NCI-H1436 (cell line): Measurements from ENCODE around the gene PIGS.
"Not testable (repeated sequence)": the region's sequence is repeated elsewhere in the genome, so short reads cannot be mapped to it uniquely, and the experiment has no call there.

Experiments used
- DNase-seq: peaks from one replicate; lab custom pipeline; 2025; lab: John Stamatoyannopoulos, UW

Gene PIGS

GRCh38 chr17:28578246-28579195 is 7.2 kb upstream of the PIGS start:
- DNase-seq, result no peak

GRCh38 chr17:28577466-28577824 is 6.1 kb upstream of the PIGS start:
- no peak for DNase-seq

DNA sequence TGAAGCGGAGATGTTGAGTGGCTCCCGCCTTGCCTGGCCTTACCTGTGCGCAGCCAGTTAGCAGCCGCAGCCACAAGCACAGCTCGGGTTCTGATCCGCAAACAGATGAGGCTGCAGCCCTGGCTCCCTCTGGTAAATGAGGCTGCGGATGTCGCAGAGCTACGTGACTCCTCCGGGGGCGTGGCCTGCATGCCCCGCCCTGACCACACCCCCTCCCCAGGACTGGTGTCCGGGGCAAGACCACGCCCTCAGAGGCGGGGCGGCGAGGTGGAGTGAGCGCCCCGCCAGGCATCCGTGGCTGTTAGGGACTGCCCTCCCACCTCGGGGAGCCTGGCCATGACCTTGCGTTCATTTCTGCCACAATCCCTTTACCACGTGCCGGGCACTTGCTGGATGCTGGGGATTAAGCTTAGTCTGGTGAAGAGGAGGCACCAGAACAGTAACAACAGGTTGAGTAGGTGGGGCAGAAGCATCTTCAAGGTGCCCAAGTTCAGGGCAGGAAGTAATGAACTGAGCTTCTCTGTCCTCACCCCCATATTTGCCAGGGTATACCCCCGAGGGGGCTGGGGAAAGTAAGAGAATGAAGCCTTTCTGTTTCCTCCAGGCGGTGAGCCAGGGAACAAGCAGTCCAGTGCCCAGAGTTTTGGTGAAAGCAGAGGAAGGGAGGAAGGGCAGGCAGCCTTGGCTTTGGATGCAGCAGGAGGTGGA is 5.6 kb upstream of the PIGS start, which contains the start of gene ALDOC:
ALDOC (minus strand) TSS at position 138 of the 708 bp plus-strand sequence. CDS start 1,363 bp downstream, outside the sequence.
- peak; percentile 99 for DNase-seq

- DNase-seq, result not testable (repeated sequence)
Measured at GRCh38 chr17:28576016-28576415, 4.7 kb upstream of the PIGS start.

GRCh38 chr17:28575126-28575795 is 3.9 kb upstream of the PIGS start:
- DNase-seq, result no peak

DNA sequence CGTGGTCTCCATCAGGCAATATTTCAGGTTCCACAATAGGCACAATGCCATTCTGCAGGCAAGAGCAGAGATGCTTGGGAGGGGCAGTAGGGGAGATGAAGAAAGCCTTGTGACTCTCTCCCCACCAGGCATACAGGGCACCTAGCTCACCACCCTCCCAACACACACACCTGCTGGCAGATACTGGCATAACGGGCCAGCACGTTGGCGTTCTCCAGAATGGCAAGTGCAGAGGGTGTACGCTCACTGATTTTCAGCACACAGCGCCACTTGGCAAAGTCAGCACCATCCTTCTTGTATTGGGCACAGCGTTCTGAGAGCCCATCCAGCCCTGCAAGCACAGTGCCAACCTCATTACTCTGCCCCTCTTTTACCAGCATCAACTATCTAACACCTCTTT is 3.2 kb upstream of the PIGS start:
- peak; percentile 14 for DNase-seq

- DNase-seq, result no peak
Measured at GRCh38 chr17:28573966-28574480, 2.7 kb upstream of the PIGS start.

DNA sequence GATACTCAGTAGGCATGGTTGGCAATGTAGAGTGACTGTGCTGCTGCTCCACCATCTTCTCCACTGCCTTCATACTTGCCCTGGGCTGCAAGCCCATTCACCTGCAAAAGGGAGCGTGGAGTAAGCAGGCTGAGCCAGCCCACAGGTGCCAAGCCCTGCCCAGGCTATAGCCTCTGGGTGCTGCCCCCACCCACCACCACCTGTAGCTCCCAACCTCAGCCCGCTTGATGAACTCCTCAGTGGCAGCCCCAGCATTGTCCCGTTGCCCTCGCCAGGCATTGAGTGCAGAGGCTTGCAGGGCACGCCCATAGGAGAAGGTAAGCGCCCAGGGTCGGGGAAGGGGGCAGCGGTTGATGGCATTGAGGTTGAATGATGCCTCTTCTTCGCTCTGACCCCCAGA is 2.2 kb upstream of the PIGS start:
- DNase-seq, result no peak

DNA sequence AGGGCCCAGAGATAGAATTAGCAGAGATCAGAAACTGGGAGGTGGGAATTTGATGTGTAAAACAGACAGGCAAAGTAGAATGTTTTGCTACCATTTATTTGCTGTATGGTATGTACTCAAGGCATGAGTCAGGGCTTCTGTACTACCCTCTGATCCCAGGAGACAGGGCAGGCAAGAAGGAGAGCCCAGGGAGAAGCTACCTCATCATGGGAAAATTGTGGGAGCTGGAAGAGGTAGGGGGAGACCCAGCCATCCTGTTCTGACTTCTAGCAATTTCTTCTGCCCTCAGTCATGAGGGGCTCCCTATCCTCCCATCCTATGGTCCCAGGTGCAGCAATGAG is 1.7 kb upstream of the PIGS start:
- DNase-seq, result no peak

DNA sequence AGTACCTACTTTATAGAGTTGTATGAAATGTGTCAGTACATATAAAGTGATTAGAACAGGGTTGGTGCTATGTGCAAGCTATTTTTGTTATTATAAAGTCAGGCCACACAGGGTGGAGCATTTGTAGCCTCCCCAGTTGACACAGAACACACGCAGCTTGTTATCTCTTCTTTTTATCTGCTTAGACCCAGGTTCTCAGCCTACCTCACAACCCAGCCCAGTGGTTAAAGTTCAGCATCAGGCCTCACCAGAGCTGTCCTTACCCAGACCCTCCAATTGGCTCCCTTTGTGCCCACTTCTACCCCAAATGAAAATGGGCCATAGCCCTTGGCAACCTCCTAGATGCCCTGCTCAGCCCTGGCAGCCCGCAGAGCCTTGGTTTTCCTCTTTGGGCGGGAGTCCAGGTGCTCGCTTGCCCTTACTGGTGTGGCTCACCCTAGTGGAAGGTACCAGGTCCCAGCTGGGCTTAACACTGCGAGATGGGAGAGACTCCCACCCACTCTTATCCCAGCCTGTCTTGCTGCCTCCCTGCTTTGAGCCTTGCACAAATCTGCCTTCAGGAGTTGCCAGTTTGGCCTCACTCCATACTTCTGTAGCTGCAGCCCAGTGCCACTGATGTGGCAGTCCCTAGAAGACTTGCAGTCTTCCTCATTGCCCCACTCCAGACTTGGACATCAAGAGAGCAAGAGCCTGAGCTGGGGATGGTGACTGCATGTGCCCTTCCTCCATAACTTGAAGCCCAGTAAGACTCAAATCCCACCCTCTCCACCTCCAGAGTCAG is 1.1 kb upstream of the PIGS start:
- no peak for DNase-seq

DNA sequence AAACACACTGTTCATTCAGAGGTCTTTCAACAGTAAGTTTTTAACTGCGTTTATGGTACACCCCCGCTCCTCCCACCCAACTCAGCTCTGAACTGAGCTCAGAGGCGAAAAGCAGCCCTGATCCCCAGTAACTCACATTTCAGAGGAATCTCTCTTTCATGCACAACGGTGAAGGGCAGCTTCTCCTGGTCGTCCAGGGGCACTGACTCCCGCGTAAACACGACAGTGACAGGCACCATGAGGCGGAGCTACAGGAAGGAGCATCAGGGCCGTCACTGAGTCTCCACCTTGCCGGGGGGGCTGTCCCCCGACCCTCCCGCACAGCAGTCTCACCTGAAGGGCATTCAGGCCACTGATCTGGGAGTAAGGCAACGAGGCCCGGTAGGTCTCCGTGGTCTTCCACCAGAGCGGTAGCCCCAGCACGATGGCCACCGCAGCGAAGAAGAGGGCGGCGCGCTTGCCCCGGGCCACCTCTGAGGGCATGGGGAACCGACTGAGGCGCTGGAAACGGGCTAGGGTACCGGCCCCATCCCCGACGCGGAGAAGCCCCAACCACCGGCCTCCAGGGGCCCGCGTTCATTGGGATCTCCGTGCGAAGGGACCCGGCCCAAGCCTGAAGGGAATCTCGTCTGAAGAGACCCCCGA is 486 bp downstream of the PIGS start:
- no peak for DNase-seq

GRCh38 chr17:28569446-28569845 is 1.9 kb downstream of the PIGS start:
- DNase-seq, result no peak

GRCh38 chr17:28567604-28568003 is 3.7 kb downstream of the PIGS start:
- no peak for DNase-seq

DNA sequence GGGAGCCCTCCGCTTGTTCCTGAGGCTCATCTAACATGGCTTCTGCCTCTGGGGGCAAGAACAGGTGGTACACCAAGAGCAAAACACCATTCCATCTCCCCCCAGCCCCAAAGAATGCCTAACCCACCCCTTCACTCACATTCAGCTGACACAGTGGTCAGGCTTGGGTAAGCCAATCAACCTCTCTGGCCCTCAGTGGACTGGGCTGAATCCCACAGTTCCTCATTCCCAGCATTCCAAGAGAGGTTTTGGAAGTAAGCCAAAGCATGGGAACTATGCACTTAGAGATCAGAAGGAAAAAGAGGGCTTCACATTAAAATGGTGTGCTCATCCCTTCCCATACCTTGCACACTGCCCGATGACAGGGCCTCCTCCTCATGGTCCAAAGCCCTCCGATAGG is 7.8 kb downstream of the PIGS start:
- no peak for DNase-seq

DNA sequence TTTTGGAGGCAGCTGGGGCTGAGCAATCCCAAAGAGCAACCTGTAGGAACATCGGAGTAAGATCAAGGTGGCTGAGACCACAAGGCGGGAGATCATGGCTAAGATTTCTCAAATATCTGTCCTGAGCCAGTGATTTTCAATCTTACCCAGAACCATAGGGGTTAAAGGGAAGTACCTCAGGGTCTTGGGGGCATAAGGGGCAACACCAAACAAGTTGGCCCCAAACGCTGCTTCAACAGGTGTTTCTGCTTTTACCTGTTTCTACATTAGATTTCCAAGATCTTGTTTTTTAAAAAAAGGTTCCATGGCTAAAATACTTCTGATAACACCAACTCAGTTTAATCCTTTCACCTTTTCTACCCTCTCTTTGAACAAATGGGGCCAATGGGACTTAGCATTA is 16.3 kb downstream of the PIGS start:
- no peak for DNase-seq

DNA sequence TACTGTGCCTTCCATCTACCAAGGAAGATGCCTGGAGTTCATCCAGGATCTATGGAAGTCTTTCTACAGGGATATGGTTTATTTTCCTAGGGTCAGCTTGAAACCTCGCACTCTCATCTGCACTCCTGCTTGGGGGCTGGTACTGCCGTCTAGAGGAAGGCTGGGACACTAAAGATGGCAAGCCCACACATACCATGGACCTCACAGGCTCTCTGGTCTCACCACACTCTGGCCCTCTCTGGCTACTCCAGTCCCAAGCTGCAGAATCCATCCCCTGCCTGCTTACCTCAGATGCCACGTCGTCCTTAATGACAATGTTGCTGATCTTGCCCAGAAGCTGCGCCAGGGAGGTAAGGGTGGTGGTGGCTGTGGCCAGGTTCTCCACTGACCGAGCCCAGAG is 16.8 kb downstream of the PIGS start:
- DNase-seq, result no peak

GRCh38 chr17:28553000-28553505 is 18.3 kb downstream of the PIGS start:
- DNase-seq, result no peak

DNA sequence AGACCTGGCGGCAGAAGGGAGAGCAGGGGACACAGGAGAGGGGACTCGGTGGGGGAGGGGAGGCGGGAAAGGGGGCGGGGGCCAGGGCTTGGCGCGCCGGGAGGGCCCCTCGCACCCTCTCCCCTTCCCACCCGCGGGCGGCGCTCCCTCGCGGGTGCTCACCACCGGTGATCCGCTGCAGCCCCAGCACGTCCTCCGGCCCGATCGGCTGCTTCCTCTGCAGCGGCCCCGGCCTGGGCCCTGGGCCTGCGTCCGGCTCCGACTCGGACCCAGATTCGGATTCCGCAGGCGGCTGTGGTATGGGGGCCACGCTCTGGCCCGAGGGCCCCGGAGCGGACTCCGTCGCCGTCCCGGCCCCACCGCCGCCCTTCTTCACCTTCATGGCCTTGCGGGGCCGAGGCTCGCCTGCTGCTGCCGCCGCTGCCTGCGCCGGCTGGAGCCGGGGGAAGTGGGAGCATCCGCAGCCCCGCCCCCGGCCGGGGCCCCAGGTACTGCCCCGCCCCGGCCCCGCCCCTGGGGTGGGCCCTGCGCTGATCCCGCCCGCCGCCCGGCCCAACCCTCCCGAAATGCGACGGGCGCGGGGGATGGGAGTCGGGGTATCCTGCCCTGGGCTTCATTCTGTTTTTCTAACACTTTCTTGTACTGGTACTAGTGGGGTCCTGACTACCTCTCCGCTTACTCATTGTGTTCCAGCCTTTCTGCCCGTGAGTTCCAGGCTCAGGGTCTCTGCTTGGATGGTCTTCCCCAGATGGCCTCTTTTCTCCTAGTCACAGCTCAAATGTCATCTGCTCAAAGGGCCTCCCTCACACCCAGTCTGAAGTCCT is 18.9 kb downstream of the PIGS start, which contains the start of gene UNC119:
UNC119 (minus strand) TSS at position 449 of the 824 bp plus-strand sequence; CDS start at position 382, 67 bp downstream.
- DNase-seq, result peak; percentile 80

DNA sequence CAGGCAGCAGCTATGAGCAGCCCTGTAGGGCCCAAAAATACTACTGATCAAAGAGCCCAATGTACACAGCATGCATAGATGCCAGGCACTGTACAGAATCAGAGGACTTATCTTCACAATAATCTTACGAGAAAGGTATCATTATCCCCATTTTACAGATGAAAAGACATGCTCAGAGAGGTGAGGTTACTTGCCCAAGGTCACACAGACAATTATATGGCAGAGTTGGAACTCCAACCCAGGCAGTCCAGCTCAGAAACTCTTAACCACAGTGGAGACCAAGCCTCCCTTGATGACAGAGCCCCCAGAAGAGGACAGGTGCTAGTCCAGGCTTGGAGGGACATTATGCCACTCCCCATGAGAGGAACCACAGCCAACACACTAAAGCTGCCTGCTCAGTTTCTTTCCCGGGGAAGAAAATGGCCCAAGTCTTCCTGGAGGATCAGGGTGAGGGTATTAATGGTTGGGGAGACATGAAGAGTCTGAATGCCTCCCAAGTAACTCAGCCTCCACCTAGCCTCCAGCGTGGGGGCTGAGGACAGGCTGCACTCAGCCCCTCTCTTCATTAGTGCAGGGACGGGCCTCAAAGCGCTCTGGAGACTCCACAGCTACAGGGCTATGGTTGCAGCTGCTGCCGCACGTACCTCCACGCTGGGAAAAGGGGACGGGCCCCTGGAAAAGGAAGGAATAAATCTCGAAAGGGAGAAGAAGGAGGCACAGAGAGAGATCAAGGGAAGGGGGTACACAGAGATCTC is 19.7 kb downstream of the PIGS start:
- no peak for DNase-seq
